Spleen (tissue), 7 donors: Measurements from ENCODE around the gene ACACA.

ENCODE experiments used
- CTCF ChIP-seq, 11 experiments: fragments of 200-600 bp in 7 of 11; fragments of 450-650 bp in 4 of 11; sonication (generic) in 4 of 11; IDR thresholded peaks in 8 of 11; conservative IDR thresholded peaks in 3 of 11; 1 replicate in 7 of 11; 2 replicates in 4 of 11; pipeline versions ENCODE4 v1.4.0 to v1.8.0; 2016 to 2021; ENCODE audit warnings: antibody characterized with exemption in 11 of 11, inconsistent platforms in 4 of 11, mild to moderate bottlenecking in 1 of 11
- POLR2A ChIP-seq, 3 donors: fragments of 450-650 bp; IDR thresholded peaks; one replicate each; pipeline ENCODE4 v1.5.1; 2017; ENCODE audit warnings: antibody characterized with exemption in 3 of 3, mild to moderate bottlenecking in 1 of 3
- POLR2AphosphoS5 ChIP-seq, 3 donors: sonication (generic); formaldehyde crosslinking; IDR thresholded peaks; one replicate each; pipeline ENCODE4 v1.5.1; 2017; ENCODE audit warnings: antibody characterized with exemption in 3 of 3
- donor health status: DM: no; HTN: no; CAD: no; lungs with moderate emphysema.
- donor health status: DM: no; HTN: no; CAD: no.
- donor health status: DM: no; HTN: no; CAD: no.

GRCh38 chr17:37086948-37087347 is 319.7 kb downstream of the ACACA start:
- TF ChIP-seq CTCF (IDR thresholded peaks at IDR 0.05 in 8 of 11, conservative IDR thresholded peaks at IDR 0.05 in 3 of 11): no peak
- TF ChIP-seq POLR2AphosphoS5 (IDR thresholded peaks at IDR 0.05): no peak
- TF ChIP-seq POLR2A (IDR thresholded peaks at IDR 0.05): no peak
